EH (cell line): Measurements from ENCODE around the gene IFITM1.
"Not testable (repeated sequence)": the region's sequence is repeated elsewhere in the genome, so short reads cannot be mapped to it uniquely, and the experiment has no call there.

Experiments
- DNase-seq: peaks from one replicate; pipeline ENCODE4 v3.0.0-alpha.2; 2015; ENCODE audit warnings: low read depth

Gene IFITM1

DNA sequence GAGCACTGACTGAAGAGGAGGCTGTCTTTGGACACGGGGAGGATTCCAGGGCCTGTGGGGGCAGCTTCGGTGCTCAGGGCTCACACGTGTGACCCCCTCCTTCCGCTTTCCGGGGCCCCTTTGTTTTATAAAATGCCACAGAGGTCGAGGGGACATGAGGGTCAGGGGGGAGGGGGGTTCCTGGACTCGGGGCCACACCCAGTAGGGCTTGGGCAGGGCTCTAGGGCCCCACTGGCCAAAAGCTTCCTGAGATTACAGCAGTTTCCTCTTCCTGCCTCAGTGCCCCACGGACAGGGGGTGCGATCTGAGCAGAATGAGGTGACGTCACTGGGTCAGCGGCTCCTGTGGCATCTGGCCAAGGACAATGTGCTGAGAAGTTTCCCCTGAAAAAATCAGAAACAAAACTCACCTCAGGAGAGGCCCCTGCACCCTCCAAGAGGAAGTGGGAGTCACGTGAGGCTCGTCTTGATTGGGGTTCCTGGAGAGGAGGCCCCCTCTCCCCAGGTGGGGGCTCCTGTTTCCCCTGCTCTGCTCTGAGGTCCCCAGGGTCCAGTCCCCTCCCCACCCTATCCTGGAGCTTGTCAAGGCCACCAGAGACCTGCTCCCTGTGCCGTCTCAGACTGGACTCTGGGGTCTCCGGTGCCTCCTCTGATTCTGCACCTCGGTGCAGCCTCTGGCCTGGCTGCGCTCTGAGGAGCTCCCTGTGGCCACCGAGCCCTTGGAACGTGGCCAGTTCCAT lies 13.2 kb downstream of the IFITM1 start:
- DNase-seq, result peak; percentile 49

GRCh38 chr11:327581-327923 lies 13.7 kb downstream of the IFITM1 start:
- peak; percentile 33 for DNase-seq

DNA sequence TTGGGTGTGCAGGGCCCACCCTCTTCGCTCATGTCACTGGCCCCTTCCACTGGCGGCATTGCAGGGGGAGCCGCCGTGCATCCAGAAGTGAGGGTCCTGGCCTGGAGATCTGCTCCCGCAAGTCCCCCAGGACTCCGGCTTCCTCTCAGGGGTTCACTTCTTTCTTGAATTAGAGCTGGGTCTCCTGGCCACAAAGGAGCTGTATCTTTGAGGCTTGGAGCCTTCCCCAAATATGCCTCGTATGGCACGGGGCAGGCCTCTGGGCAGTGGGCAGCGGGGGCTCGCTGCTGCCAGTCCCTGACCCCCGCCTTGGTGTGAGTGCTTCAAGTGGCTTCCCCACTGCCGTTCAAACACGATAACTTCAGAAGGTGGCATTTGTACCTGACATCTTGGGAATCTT lies 14.2 kb downstream of the IFITM1 start:
- DNase-seq, result no peak

GRCh38 chr11:328516-329100 lies 14.8 kb downstream of the IFITM1 start:
- not testable (repeated sequence) for DNase-seq

DNA sequence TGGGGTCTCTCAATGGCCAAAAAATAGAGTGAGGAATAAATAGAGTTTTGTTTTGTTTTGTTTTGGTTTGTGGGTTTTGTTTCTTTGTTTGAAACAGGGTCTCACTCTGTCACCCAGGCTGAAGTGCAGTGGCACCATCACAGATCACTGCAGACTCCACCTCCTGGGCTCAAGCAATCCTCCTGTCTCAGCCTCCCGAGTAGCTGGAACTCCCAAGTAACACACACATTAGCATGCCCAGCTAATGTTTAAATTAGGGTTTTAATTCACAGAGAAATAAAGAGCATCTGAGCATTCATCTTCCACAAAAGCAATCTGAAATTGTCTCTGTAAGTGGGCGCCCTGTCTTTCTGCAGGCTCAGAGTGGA lies 16.0 kb downstream of the IFITM1 start:
- no peak for DNase-seq

DNA sequence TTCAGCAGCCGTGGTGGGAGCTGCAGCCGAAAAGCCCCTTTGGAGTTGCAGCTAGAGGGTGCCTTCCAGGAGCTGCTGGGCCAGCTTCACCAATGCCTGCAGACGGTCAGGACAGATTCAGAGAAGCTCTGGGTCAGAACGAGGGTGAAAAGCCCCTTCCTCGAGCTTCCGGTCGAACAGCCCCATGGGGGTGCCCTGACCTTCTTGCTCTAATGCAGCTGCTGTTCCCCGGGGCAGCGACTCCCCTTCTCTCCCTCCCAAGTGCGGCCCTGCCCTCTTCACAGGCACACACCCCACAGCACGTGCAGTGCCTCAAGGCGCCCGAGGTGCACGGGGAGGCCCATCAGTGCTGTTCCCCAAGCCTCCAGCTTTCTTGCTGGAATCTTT lies 16.5 kb downstream of the IFITM1 start:
- DNase-seq, result no peak

DNA sequence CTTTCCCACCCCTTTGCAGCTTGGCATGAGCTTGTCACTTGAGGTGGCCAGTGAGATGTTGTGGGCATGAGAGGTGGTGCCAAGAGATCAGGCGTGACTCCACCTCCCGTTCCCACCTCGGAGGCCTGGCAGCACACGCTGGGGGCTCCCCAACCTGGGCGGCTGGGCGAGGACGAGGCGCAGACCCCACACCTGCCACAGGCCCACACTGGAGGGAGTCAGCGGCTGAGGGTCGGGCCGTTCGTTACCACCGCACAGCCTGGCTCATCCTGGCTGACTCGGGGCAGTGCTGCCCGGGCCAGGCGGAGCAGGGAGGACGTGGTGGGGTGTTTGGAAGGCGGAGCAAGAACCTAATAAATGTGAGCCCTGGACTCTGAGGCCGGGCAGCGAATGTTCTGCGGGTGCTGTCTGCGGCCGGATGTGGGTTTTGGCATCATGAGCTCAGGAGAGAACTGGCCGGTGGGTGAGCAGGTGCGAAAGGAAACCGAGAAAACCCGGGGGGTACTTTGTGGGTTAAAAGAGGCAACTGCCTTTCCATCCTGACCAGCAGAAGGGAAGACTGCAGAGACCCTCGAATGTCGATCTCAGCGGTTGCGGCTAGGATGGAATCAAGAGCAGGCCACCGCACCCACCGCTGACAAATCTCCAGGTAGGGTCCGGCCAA lies 17.0 kb downstream of the IFITM1 start:
- DNase-seq, result no peak

- no peak for DNase-seq
Measured at GRCh38 chr11:331358-332060, 17.7 kb downstream of the IFITM1 start.

DNA sequence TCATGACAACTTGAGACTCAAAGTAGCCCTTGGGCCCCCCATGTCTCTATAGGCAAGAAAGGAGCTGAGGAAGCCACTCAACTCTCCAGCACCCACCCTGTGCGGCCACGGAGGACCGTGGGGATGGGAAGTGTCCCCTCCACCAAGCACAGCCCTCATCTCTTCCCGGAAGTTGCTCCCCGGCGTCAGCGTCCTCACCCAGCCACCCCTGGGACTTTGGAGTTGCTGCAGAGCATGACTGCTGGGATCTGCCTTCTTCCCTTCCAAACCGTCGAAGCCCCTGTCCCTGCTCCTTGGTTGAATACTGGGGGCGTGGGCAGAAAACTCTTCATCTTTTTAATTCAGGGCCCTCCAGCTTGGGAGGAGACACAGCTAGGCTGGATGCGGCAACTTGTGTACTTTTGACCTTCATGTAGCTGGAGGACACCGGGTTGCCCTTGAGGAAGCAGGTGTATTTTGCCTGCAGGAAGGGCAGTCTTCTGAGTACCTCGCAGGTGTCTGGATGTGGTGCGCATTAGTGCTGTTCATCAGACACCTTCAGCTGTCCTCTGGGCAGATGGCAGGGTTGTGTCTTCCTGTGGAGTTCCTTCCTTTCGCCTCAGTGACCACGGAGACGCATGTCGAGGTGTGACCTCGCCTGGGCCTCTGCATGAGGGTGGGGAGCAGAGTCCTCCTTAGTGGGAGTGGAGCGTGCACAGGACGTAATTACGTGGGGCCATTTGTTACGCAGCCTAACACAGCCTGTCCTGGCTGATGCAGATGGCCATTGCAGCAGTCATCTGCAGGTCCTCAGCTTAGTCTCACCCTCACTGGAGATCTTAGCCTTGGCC lies 19.0 kb downstream of the IFITM1 start:
- no peak for DNase-seq

DNA sequence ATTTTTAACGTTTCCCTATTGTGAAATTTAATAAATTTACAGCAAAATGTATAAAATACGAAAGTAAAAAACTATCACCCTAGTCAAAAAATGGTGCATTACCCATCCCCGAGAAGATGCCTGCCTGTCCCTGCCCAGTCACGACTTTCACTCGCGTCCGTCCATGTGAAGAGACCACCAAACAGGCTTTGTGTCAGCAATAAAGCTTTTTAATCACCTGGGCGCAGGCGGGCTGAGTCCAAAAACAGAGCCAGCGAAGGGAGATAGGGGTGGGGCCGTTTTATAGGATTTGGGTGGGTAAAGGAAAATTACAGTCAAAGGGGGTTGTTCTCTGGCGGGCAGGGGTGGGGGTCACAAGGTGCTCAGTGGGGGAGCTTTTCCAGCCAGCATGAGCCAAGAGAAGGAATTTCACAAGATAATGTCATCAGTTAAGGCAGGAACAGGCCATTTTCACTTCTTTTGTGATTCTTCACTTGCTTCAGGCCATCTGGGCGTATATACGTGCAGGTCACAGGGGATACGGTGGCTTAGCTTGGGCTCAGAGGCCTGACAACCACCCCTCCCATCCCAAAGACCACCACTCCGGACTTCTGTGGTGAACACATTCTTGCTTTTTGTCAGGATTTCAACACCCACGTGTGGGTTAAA lies 19.9 kb downstream of the IFITM1 start:
- not testable (repeated sequence) for DNase-seq

GRCh38 chr11:334264-334994 lies 20.6 kb downstream of the IFITM1 start:
- DNase-seq, result no peak

GRCh38 chr11:335779-336658 lies 22.2 kb downstream of the IFITM1 start:
- DNase-seq, result peak; percentile 46

- no peak for DNase-seq
Measured at GRCh38 chr11:336659-337198, 22.9 kb downstream of the IFITM1 start.

DNA sequence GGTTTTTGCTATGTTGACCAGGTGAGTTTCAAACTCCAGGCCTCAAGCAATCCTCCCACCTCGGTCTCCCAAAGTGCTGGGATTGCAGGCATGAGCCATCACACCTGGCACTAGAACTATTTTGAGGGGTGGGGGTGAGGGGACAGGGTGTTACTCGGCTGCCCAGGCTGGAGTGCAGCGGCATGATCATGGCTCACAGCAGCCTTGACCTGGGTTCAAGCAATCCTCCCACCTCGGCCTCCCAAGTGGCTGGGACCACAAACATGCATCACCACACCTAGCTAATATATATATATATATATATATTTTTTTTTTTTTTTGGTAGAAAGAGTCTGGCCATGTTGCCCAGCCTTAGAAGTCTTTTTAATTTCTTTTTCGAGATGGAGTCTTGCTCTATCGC lies 23.9 kb downstream of the IFITM1 start:
- DNase-seq, result no peak

- DNase-seq, result no peak
Measured at GRCh38 chr11:339963-340362, 26.1 kb downstream of the IFITM1 start.

DNA sequence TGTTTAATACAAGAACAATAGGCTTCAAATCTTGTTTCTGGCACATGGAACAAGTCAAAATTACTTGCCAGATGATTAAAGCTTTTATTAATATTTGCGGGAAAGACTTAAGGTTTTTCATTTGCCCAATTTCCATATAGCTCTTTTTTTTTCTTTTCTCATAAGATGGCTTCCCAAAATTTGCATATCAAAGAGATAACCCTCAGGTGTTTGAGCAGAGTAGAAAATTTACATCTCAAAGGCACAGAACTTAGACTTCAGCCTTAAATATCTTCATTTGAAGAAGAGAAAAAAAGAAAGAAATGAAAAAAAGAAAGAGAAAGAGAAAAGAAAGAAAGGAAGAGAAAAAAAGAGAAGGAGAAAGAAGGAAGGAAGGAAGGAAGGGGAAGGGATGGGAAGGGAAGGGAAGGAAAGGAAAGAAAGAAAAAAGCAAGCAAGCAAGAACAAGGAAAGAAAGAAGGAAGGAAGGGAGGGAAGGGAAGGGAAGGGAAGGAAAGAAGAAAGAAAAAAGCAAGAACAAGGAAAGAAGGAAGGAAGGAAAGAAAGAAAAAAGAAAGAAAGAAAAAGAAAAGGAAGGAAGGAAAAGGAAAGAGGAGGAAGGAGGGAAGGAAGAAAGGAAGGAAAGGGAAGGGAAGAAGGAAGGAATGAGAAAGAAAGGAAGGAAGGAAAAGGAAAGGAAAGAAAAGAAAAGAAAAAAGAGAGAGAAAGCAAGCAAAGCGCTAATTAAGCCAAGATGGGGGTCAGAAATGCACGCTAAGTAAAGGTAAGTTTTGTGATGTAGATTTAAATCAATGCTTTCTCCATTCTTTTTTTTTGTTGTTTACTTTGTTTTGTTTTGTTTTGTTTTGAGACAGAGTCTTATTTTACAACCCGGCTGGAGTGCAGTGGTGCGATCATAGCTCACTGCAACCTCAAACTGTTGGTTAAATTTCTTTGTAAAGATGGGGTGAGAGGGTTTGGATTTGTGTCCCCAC lies 27.0 kb downstream of the IFITM1 start:
- no peak for DNase-seq

DNA sequence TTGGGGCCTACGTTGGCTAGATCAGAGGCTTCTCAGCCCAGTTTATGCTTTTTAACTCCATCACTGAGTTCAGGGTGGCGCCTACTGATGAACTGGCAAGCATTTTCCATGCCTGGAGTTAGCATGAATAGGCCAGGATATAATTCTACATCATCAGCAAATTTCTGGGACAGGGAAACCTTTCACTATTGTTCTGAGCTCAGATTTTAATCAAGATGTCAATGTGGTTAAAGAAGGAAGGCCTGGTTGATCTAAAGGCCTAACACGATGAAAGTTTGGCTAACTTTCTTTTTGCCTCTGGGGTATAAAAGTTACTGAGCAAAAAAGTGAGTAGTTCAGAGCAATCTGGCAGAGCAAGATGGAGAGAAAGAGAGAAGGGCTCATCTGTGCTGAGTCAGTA lies 28.5 kb downstream of the IFITM1 start:
- DNase-seq, result no peak

- no peak for DNase-seq
Measured at GRCh38 chr11:344836-345578, 31.2 kb downstream of the IFITM1 start.
